Fibroblast of lung (primary cell): ENCODE results near the gene MBNL1. TPM values are rescaled to one million over a fixed set of nuclear protein-coding genes. Genes with fewer than 3 reads are reported as not detected.

Experiments
- DNase-seq, 2 donors: peaks; one replicate each; pipeline versions ENCODE4 v3.0.0 to v3.0.0-alpha.2; 2010; ENCODE audit warnings: low read depth in 2 of 2
- H2AFZ ChIP-seq: 2 replicates; pipeline ENCODE4 v1.5.1; 2012; ENCODE audit warnings: low read length, control low read depth, inconsistent platforms
- H3K27ac ChIP-seq: 2 replicates; pipeline ENCODE4 v1.5.1; 2011; ENCODE audit warnings: low read length, control low read depth; ENCODE audit not compliant: insufficient read depth
- H3K27me3 ChIP-seq: 2 replicates; pipeline ENCODE4 v1.5.1; 2011; ENCODE audit warnings: mild to moderate bottlenecking, low read length; ENCODE audit not compliant: control insufficient read depth, insufficient read depth
- H3K36me3 ChIP-seq: 2 replicates; pipeline ENCODE4 v1.5.1; 2011; ENCODE audit warnings: low read length; ENCODE audit not compliant: control insufficient read depth, insufficient read depth
- H3K4me1 ChIP-seq: 2 replicates; pipeline ENCODE4 v1.5.1; 2011; ENCODE audit warnings: low read length; ENCODE audit not compliant: control insufficient read depth, insufficient read depth; ENCODE audit errors: extremely low read depth
- H3K4me2 ChIP-seq: 2 replicates; pipeline ENCODE4 v1.5.1; 2011; ENCODE audit warnings: low read length, control low read depth; ENCODE audit not compliant: insufficient read depth; ENCODE audit errors: extremely low read depth
- H3K4me3 ChIP-seq, 4 experiments: fragments of 200-600 bp in 1 of 4; sonication (generic) in 1 of 4; replicated peaks in 1 of 4; 2 replicates each; pipeline ENCODE4 v1.5.1; 2011 to 2016; ENCODE audit warnings: low read length in 4 of 4, low read depth in 3 of 4, mild to moderate bottlenecking in 3 of 4, control low read depth in 2 of 4, inconsistent platforms in 1 of 4, mixed read lengths in 1 of 4; ENCODE audit not compliant: insufficient read depth in 1 of 4; ENCODE audit errors: control extremely low read depth in 1 of 4
- H3K79me2 ChIP-seq: 2 replicates; pipeline ENCODE4 v1.5.1; 2012; ENCODE audit warnings: mild to moderate bottlenecking, low read length, inconsistent platforms; ENCODE audit not compliant: control insufficient read depth, insufficient read depth
- H3K9ac ChIP-seq: 2 replicates; pipeline ENCODE4 v1.5.1; 2011; ENCODE audit warnings: mild to moderate bottlenecking, low read length, control low read depth; ENCODE audit not compliant: insufficient read depth
- H3K9me3 ChIP-seq: 2 replicates; pipeline ENCODE4 v1.5.1; 2012; ENCODE audit warnings: low read depth, low read length; ENCODE audit not compliant: control insufficient read depth, insufficient read depth
- H4K20me1 ChIP-seq: 2 replicates; pipeline ENCODE4 v1.5.1; 2011; ENCODE audit warnings: low read length; ENCODE audit not compliant: control insufficient read depth, insufficient read depth; ENCODE audit errors: extremely low read depth
- EZH2 ChIP-seq: IDR thresholded peaks from 2 replicates; pipeline ENCODE4 v1.5.1; 2012; ENCODE audit warnings: low read length, control low read depth, mild to moderate bottlenecking; ENCODE audit errors: missing control alignments
- polyA plus RNA-seq, 2 donors: library from polyadenylated mRNA; depleted of rRNA in 1 of 2; stranded (reverse) in 1 of 2; unstranded in 1 of 2; fragments of >200 nt; gene quantifications; 2 replicates each; pipeline ENCODE4 v1.2.1, GENCODE V29; 2011 to 2012; ENCODE audit warnings: missing spikeins in 1 of 2
- total RNA-seq: library from RNA; depleted of rRNA; stranded (reverse); fragments of >200 nt; gene quantifications from 2 replicates; pipeline ENCODE4 v1.2.1, GENCODE V29; 2014
- TF ChIP-seq, protein P1 (sequence below), 2 donors: IDR thresholded peaks in 1 of 2; conservative IDR thresholded peaks in 1 of 2; 1 replicate in 1 of 2; 2 replicates in 1 of 2; pipeline ENCODE4 v1.5.1; 2011 to 2012; ENCODE audit warnings: low read length in 2 of 2, control low read depth in 1 of 2, inconsistent platforms in 1 of 2, low read depth in 1 of 2, mild to moderate bottlenecking in 1 of 2

Gene MBNL1
- total and polyA plus RNA-seq, 2 donors (not counting 1 experiment from before 2014, with no cell fraction given), result 150 to 213 TPM

DNA sequence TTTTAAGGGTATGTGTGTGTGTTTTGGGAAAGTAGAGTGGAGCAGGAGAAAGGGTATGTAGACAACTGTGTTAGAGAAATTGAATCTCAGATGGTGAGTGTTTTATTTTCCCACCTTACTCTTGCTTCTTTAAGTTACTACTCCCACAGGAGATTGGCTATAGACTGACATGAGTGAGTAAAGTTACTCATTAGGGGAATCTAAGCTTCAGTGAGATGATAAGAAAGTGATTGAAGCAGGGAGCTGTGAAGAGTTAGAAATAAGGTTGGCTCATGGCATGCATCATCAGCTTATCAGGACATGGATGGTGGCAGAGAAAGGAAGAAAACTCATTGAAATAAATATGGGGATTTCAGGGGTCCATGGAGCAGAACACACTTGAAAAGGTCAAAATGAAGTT, 88.9 kb downstream of the MBNL1 start:
- Histone ChIP-seq H3K4me1 (peaks cover 7% of the 10 kb centered on the region), H3K9me3 (no peaks in the 10 kb centered on the region), H2AFZ (no peak overlapping the region), H3K27me3 (no peaks in the 10 kb centered on the region), H3K27ac (no peak overlapping the region), H3K4me2 (no peak overlapping the region), H3K36me3 (no peaks in the 10 kb centered on the region), H3K9ac (no peak overlapping the region), H3K4me3 (no peak overlapping the region), H3K79me2 (peaks cover 89% of the 10 kb centered on the region), H4K20me1 (no peaks in the 10 kb centered on the region)
- TF ChIP-seq EZH2, result no peak
- TF ChIP-seq, protein P1, sequence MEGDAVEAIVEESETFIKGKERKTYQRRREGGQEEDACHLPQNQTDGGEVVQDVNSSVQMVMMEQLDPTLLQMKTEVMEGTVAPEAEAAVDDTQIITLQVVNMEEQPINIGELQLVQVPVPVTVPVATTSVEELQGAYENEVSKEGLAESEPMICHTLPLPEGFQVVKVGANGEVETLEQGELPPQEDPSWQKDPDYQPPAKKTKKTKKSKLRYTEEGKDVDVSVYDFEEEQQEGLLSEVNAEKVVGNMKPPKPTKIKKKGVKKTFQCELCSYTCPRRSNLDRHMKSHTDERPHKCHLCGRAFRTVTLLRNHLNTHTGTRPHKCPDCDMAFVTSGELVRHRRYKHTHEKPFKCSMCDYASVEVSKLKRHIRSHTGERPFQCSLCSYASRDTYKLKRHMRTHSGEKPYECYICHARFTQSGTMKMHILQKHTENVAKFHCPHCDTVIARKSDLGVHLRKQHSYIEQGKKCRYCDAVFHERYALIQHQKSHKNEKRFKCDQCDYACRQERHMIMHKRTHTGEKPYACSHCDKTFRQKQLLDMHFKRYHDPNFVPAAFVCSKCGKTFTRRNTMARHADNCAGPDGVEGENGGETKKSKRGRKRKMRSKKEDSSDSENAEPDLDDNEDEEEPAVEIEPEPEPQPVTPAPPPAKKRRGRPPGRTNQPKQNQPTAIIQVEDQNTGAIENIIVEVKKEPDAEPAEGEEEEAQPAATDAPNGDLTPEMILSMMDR (conservative IDR thresholded peaks at IDR 0.05 in 1 of 2, IDR thresholded peaks at IDR 0.05 in 1 of 2; ENCODE audit: low read depth in 1 of 2, low read length in 2 of 2), result no peak
- no peak for DNase-seq

GRCh38 chr3:152359385-152360248, 90.9 kb downstream of the MBNL1 start:
- no peak for TF ChIP-seq EZH2
- TF ChIP-seq, protein P1 (conservative IDR thresholded peaks at IDR 0.05 in 1 of 2, IDR thresholded peaks at IDR 0.05 in 1 of 2; ENCODE audit: low read depth in 1 of 2, low read length in 2 of 2), result no peak
- peak in 1 of 2 donors; percentile 37 for DNase-seq
- no peak overlapping the region for H3K9ac ChIP-seq
- no peak overlapping the region for H3K4me3 ChIP-seq
- no peaks in the 10 kb centered on the region for H4K20me1 ChIP-seq
- peaks cover 7% of the 10 kb centered on the region for H3K4me1 ChIP-seq
- no peak overlapping the region for H2AFZ ChIP-seq
- H3K27me3 ChIP-seq, result no peaks in the 10 kb centered on the region
- peaks cover 89% of the 10 kb centered on the region for H3K79me2 ChIP-seq
- H3K27ac ChIP-seq, result no peak overlapping the region
- no peaks in the 10 kb centered on the region for H3K9me3 ChIP-seq
- no peak overlapping the region for H3K4me2 ChIP-seq
- H3K36me3 ChIP-seq, result no peaks in the 10 kb centered on the region

DNA sequence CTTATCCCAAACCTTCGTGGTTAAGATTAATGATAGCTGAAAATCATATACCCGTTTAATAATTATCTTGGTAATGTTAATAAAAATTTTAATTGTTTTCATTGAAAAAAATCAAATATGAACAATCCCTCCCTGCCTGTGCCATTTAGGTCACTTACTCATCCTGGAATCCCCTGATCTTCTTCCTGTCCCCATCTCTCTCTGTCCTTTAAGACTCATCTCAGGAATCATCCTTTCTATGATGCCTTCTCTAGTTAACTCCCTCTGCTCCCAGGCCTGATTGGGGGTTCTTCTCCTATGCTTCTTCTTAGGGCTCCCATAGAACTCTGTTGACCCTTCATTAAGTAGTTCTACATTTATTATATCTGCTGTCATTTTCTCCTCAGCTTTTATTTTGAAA, 91.6 kb downstream of the MBNL1 start:
- no peak overlapping the region for H3K4me3 ChIP-seq
- H3K79me2 ChIP-seq, result peaks cover 89% of the 10 kb centered on the region
- no peaks in the 10 kb centered on the region for H3K36me3 ChIP-seq
- no peak overlapping the region for H3K9ac ChIP-seq
- H3K9me3 ChIP-seq, result no peaks in the 10 kb centered on the region
- H3K27me3 ChIP-seq, result no peaks in the 10 kb centered on the region
- no peaks in the 10 kb centered on the region for H4K20me1 ChIP-seq
- H3K4me2 ChIP-seq, result no peak overlapping the region
- no peak for TF ChIP-seq EZH2
- TF ChIP-seq, protein P1 (conservative IDR thresholded peaks at IDR 0.05 in 1 of 2, IDR thresholded peaks at IDR 0.05 in 1 of 2; ENCODE audit: low read depth in 1 of 2, low read length in 2 of 2), result no peak
- peaks cover 7% of the 10 kb centered on the region for H3K4me1 ChIP-seq
- no peak overlapping the region for H3K27ac ChIP-seq
- no peak overlapping the region for H2AFZ ChIP-seq
- DNase-seq, result no peak
